Nephron progenitor cell (in vitro differentiated cells): Measurements from ENCODE around the gene MT1H.

Source experiments
- DNase-seq: peaks from one replicate; pipeline ENCODE4 v3.0.0; 2021
- H3K27ac Mint-ChIP-seq: 2 replicates; pipeline ENCODE4 v1.8.0; 2021; ENCODE audit warnings: mild to moderate bottlenecking, moderate library complexity, mixed read lengths
- H3K27me3 Mint-ChIP-seq: 2 replicates; pipeline ENCODE4 v1.8.0; 2021; ENCODE audit warnings: mild to moderate bottlenecking, low read depth, mixed read lengths; ENCODE audit not compliant: poor library complexity
- H3K36me3 Mint-ChIP-seq: 2 replicates; pipeline ENCODE4 v1.8.0; 2021; ENCODE audit warnings: low read depth, mixed read lengths
- H3K4me1 Mint-ChIP-seq: 2 replicates; pipeline ENCODE4 v1.8.0; 2021; ENCODE audit warnings: mixed read lengths
- H3K4me3 Mint-ChIP-seq: 2 replicates; pipeline ENCODE4 v1.8.0; 2021; ENCODE audit warnings: mild to moderate bottlenecking, moderate library complexity, mixed read lengths
- H3K9me3 Mint-ChIP-seq: 2 replicates; pipeline ENCODE4 v1.8.0; 2021; ENCODE audit warnings: mild to moderate bottlenecking, moderate library complexity, mixed read lengths
- TF ChIP-seq, protein P1 (sequence below): fragments of 200-600 bp; sonication (generic); IDR thresholded peaks from 2 replicates; pipeline ENCODE4 v1.5.0; 2021; ENCODE audit warnings: antibody characterized with exemption

Gene MT1H

DNA sequence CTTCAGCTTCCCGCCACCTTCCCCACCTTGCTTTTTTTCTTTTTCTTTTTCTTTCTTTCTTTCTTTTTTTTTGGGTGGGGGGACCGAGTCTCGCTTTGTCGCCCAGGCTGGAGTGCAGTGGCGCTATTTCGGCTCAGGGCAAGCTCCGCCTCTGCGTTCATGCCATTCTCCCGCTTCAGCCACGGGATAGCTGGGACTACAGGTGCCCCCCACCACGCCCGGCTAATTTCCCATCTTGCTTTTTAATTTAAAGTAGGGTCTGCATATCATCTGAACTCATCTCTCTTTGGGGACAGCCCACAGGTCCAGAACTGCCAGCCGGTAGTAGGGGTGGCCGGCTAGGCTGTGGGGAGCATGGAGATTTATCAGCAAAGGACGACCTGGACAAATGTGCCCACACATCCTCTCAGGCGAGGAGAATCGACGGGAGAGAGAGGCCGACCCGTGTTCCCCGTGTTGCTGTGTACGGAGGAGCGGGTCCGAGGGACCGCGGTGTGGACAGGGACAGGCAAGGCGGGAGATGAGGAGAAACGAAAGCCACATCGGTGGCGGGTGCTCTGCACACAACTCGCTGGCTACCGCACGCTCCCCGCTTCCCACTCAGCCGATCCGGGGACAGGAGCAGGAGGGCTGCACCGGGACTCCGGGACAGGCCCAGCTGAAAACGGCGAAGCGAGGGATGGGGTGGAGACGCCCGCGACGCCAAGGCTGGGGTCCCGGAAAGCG, 34.7 kb upstream of the MT1H start:
- H3K4me1 Mint-ChIP-seq, result peaks cover 14% of the 10 kb centered on the region
- no peak overlapping the region for H3K27ac Mint-ChIP-seq
- peak overlapping the region; percentile 44 for H3K4me3 Mint-ChIP-seq
- H3K36me3 Mint-ChIP-seq, result no peaks in the 10 kb centered on the region
- no peak for DNase-seq
- no peaks in the 10 kb centered on the region for H3K9me3 Mint-ChIP-seq
- TF ChIP-seq, protein P1, sequence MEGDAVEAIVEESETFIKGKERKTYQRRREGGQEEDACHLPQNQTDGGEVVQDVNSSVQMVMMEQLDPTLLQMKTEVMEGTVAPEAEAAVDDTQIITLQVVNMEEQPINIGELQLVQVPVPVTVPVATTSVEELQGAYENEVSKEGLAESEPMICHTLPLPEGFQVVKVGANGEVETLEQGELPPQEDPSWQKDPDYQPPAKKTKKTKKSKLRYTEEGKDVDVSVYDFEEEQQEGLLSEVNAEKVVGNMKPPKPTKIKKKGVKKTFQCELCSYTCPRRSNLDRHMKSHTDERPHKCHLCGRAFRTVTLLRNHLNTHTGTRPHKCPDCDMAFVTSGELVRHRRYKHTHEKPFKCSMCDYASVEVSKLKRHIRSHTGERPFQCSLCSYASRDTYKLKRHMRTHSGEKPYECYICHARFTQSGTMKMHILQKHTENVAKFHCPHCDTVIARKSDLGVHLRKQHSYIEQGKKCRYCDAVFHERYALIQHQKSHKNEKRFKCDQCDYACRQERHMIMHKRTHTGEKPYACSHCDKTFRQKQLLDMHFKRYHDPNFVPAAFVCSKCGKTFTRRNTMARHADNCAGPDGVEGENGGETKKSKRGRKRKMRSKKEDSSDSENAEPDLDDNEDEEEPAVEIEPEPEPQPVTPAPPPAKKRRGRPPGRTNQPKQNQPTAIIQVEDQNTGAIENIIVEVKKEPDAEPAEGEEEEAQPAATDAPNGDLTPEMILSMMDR, result no peak
- peaks cover 100% of the 10 kb centered on the region for H3K27me3 Mint-ChIP-seq

DNA sequence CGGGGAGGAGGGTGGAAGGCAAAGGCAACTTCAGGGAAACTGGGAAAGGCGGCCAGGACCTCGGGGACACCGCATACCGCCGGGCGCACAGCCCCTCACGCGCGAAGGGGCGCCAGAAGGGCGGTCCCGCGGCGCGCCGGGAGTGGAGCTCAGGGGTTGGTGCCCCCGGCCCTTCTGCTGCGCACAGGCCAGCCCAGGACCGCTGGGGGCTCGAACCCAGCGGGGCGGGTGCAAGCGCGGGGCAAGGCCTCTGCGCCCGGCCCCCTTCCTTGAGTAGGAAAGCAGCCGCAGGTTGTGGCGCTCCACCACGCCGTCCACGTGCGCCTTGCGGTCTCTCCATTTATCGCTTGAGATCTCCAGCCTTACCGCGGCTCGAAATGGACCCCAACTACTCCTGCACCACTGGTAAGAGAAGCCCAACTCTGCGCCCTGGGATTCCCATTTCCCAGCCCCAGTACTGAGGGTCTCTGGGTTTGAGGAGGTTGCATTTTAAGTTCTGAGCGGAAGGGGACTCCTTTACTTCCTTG, 34.1 kb upstream of the MT1H start:
- Mint-ChIP-seq H3K27me3 (peaks cover 100% of the 10 kb centered on the region), H3K9me3 (no peaks in the 10 kb centered on the region), H3K36me3 (no peaks in the 10 kb centered on the region), H3K27ac (no peak overlapping the region), H3K4me1 (peaks cover 19% of the 10 kb centered on the region), H3K4me3 (no peak overlapping the region)
- no peak for DNase-seq
- TF ChIP-seq, protein P1, result no peak

DNA sequence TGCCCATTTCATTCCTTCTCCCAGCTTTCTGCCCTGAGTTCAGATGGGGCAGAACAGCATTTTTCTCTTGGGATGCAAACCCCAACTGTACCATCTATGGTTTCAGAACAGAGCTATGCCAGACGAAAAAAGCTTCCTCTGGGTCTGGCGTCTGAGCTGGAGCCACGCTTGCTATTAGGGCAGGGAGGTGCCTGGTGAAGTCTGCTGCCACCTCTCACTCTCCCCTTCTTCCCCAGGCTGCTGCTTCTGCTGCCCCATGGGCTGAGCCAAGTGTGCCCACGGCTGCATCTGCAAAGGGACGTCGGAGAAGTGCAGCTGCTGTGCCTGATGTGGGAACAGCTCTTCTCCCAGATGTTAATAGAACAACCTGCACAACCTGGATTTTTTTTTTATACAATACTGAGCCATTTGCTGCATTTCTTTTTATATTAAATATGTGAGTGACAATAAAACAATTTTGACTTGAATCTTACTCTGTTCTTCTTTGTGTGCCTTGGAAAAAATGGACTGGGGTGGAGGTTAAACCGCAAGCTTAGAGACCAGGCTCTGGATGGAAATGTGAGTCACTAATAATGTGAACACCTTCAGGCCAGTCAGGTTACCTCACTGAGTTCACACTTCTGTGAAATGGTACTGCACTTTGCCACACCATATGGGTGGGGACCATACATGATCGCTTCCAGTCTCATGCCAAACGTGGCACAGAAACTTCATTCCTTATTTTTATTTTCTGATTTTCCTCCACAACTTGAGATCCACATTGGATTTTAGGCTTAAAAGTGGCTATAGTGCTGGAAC, 32.8 kb upstream of the MT1H start:
- Mint-ChIP-seq H3K4me1 (peaks cover 22% of the 10 kb centered on the region), H3K27me3 (peaks cover 100% of the 10 kb centered on the region), H3K9me3 (no peaks in the 10 kb centered on the region), H3K4me3 (no peak overlapping the region), H3K36me3 (no peaks in the 10 kb centered on the region), H3K27ac (no peak overlapping the region)
- TF ChIP-seq, protein P1, result no peak
- DNase-seq, result no peak

DNA sequence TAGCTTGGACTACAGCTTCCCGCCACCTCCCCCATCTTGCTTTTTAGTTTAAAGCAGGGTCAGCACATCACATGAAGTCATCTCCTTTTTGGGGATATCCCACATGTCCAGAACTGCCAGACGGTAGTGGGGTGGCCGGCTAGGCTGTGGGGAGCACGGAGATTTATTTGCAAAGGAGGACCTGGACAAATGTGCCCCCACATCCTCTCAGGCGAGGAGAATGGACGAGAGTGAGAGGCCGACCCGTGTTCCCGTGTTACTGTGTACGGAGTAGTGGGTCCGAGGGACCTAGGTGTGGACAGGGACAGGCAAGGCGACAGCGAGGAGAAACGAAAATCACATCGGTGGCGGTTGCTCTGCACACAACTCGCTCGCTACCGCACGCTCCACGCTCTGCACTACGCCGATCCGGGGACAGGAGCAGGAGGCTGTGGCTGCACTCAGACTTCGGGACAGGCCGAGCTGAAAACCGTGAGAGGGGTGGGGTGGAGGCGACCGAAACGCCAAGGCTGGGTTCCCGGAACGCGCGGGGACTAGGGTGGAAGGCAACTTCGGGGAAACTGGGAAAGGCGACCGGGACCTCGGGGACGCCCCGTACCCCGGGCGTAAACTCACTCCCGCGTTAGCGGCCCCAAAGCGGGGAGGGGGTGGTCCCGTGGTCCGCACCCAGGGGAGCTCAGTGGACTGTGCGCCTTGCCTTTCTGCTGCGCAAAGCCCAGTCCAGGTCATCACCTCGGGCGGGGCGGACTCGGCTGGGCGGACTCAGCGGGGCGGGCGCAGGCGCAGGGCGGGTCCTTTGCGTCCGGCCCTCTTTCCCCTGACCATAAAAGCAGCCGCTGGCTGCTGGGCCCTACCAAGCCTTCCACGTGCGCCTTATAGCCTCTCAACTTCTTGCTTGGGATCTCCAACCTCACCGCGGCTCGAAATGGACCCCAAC, 31.5 kb upstream of the MT1H start, which contains the start of gene MT1A:
Gene MT1A (plus strand): TSS at position 853 of the 937 bp plus-strand sequence. CDS start 73 bp downstream, at position 926.
- Mint-ChIP-seq H3K4me1 (peaks cover 16% of the 10 kb centered on the region), H3K27me3 (peaks cover 100% of the 10 kb centered on the region), H3K36me3 (no peaks in the 10 kb centered on the region), H3K4me3 (peak within 1 kb of the TSS; percentile 77), H3K27ac (no peak within 1 kb of the TSS), H3K9me3 (no peaks in the 10 kb centered on the region)
- DNase-seq, result peak; percentile 78
- TF ChIP-seq, protein P1, result no peak

DNA sequence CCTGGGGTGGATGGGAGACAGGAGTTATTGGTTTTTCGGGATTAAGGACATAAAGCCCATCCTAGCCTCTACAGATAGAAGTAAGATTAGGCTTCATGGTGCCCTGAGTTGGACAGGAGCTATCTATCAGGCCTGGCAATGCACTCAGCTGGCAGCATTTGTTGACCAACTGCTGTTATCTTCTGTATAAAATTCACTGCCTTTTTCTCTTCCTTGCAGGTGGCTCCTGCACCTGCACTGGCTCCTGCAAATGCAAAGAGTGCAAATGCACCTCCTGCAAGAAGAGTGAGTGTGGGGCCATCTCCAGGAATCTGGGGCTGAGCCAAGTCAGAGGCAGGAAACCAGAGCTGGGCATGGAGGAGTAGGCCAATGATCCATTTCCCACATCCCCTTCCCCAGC, 30.6 kb upstream of the MT1H start:
- no peak overlapping the region for H3K4me3 Mint-ChIP-seq
- H3K4me1 Mint-ChIP-seq, result peaks cover 21% of the 10 kb centered on the region

More for the DNA sequence above, 30.6 kb upstream of the MT1H start:
- TF ChIP-seq, protein P1, result no peak
- Mint-ChIP-seq H3K27me3 (peaks cover 100% of the 10 kb centered on the region), H3K36me3 (no peaks in the 10 kb centered on the region), H3K27ac (no peak overlapping the region), H3K9me3 (no peaks in the 10 kb centered on the region)
- DNase-seq, result no peak
